Spleen (tissue), 7 donors: Measurements from ENCODE around the gene SEPTIN11.

Source experiments
- POLR2A ChIP-seq, 3 donors: fragments of 450-650 bp; IDR thresholded peaks; one replicate each; pipeline ENCODE4 v1.5.1; 2017; ENCODE audit warnings: antibody characterized with exemption in 3 of 3, mild to moderate bottlenecking in 1 of 3
- TF ChIP-seq, protein P1 (sequence below), 11 experiments: fragments of 200-600 bp in 7 of 11; fragments of 450-650 bp in 4 of 11; sonication (generic) in 4 of 11; IDR thresholded peaks in 8 of 11; conservative IDR thresholded peaks in 3 of 11; 1 replicate in 7 of 11; 2 replicates in 4 of 11; pipeline versions ENCODE4 v1.4.0 to v1.8.0; 2016 to 2021; ENCODE audit warnings: antibody characterized with exemption in 11 of 11, inconsistent platforms in 4 of 11, mild to moderate bottlenecking in 1 of 11
- donor health status: DM: no; HTN: no; CAD: no; lungs with moderate emphysema.
- donor health status: DM: no; HTN: no; CAD: no.
- donor health status: DM: no; HTN: no; CAD: no.

DNA sequence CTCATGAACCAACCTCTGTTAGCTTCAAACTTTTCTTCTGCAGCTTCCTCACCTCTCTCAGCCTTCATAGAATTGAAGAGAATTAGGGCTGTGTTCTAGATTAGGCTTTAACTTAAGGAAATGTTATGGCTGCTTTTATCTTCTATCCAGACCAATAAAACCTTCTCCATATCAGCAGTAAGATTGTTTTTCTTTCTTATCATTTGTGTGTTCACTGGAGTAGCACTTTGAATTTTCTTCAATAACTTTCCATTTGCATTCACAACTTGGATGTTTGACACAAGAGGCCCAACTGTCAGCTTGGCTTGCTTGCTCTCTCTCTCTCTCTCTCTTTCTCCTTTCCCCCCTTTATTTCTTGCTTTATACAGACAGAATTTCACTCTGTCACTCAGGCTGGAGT lies 28.8 kb upstream of the SEPTIN11 start:
- no peak for TF ChIP-seq POLR2A (IDR thresholded peaks at IDR 0.05)
- TF ChIP-seq, protein P1, sequence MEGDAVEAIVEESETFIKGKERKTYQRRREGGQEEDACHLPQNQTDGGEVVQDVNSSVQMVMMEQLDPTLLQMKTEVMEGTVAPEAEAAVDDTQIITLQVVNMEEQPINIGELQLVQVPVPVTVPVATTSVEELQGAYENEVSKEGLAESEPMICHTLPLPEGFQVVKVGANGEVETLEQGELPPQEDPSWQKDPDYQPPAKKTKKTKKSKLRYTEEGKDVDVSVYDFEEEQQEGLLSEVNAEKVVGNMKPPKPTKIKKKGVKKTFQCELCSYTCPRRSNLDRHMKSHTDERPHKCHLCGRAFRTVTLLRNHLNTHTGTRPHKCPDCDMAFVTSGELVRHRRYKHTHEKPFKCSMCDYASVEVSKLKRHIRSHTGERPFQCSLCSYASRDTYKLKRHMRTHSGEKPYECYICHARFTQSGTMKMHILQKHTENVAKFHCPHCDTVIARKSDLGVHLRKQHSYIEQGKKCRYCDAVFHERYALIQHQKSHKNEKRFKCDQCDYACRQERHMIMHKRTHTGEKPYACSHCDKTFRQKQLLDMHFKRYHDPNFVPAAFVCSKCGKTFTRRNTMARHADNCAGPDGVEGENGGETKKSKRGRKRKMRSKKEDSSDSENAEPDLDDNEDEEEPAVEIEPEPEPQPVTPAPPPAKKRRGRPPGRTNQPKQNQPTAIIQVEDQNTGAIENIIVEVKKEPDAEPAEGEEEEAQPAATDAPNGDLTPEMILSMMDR (IDR thresholded peaks at IDR 0.05 in 8 of 11, conservative IDR thresholded peaks at IDR 0.05 in 3 of 11) = no peak
